ENCODE results near the gene LRGUK. TPM values are rescaled to one million over a fixed set of nuclear protein-coding genes. Genes with fewer than 3 reads are reported as not detected.
"Not testable (repeated sequence)": the region's sequence is repeated elsewhere in the genome, so short reads cannot be mapped to it uniquely, and the experiment has no call there.

LRGUK gene
- total and polyA plus RNA-seq, 10 donors = 0.26 to 1.8 (median 1.2) TPM; not detected in 1

- intact Hi-C loops (cut with DNase I; ENCODE audit: low total_unique reads) = no loop called here
- 86 to 92% (median 88%) methylated on average over 2 of the region's 2 CpGs for WGBS, 5 donors
- no peak for DNase-seq
- Histone ChIP-seq H3K27ac (no peak overlapping the region), H3K4me1 (peaks cover 0 to 13% (median 5%) of the 10 kb centered on the region in 6 donors), H3K27me3 (replicated peaks in 1 of 7) (no peaks in the 10 kb centered on the region), H3K4me3 (no peak overlapping the region), H3K36me3 (peaks cover 3 to 24% (median 14%) of the 10 kb centered on the region in 6 donors), H3K9me3 (no peaks in the 10 kb centered on the region)
- no peak for TF ChIP-seq POLR2A (IDR thresholded peaks at IDR 0.05)
- TF ChIP-seq POLR2AphosphoS5 (IDR thresholded peaks at IDR 0.05) = no peak
- TF ChIP-seq CTCF (IDR thresholded peaks at IDR 0.05 in 8 of 11, conservative IDR thresholded peaks at IDR 0.05 in 3 of 11) = no peak
Observed at GRCh38 chr7:134289841-134290240, 162.7 kb downstream of the LRGUK start.

DNA sequence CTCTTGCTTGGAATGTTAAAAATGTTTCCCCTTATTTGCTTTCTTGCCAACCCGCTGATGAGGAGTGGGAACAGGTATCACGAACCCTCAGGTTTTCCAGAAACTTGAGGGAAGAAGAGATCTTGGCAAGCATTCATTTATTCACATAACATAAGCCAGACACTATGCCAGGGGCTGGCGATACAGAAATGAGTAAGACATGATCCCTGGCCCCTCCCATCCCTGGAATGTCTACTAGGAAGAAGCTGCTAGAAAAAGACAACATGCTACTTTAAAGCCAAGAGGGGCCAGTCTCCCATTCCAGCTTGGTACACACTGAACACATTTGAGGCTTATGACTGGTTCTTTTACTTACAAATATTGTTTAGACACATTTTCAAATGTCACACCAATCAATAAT lies 163.1 kb downstream of the LRGUK start:
- DNase-seq = no peak
- 93 to 99% (median 94%) methylated on average over 3 of the region's 3 CpGs for WGBS, 5 donors
- peaks cover 3 to 28% (median 18%) of the 10 kb centered on the region in 6 donors for H3K36me3 ChIP-seq
- H3K9me3 ChIP-seq = no peaks in the 10 kb centered on the region
- intact Hi-C loops (cut with DNase I; ENCODE audit: low total_unique reads) = no loop called here
- H3K27me3 ChIP-seq (replicated peaks in 1 of 7) = no peaks in the 10 kb centered on the region
- peaks cover 0 to 13% (median 5%) of the 10 kb centered on the region in 6 donors for H3K4me1 ChIP-seq
- TF ChIP-seq CTCF (IDR thresholded peaks at IDR 0.05 in 8 of 11, conservative IDR thresholded peaks at IDR 0.05 in 3 of 11) = no peak
- TF ChIP-seq POLR2A (IDR thresholded peaks at IDR 0.05) = no peak
- no peak for TF ChIP-seq POLR2AphosphoS5 (IDR thresholded peaks at IDR 0.05)
- H3K4me3 ChIP-seq = no peak overlapping the region
- H3K27ac ChIP-seq = no peak overlapping the region

DNA sequence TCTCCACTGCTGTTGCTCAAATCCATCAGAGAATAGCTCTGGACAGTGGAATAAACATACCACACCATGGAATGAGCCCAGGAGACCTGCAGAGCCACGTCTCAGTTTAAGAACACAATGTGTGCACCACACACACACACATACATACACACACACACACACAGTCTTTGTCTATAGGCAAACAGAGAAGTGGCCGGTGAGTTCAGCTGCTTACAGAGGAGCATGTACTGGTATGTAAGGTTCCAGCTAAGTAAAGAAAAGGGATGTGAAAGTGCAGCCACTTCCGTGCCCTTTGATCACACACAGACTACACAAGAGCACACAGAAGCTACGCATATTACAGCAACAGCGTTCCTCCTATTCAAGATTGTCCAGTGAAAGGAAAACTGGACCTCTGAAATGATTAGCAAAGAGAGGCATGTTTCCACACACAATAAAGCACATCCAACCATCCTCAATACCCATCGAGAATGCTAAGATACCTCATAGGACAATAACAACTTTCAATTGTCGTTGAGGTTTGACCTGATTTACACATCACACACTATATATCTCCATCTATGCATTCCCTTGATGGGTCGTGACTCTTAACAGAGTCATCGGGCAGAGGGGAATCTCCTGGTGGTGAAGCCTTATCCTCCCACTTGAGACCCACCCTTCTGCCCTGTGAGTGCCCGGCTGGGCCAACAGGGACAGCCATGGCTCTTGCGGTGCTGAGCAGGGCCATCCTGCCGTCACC lies 166.0 kb downstream of the LRGUK start:
- DNase-seq = peak; percentile 77
- WGBS, 5 donors = 72 to 81% (median 78%) methylated on average over 12 of the region's 12 CpGs

DNA sequence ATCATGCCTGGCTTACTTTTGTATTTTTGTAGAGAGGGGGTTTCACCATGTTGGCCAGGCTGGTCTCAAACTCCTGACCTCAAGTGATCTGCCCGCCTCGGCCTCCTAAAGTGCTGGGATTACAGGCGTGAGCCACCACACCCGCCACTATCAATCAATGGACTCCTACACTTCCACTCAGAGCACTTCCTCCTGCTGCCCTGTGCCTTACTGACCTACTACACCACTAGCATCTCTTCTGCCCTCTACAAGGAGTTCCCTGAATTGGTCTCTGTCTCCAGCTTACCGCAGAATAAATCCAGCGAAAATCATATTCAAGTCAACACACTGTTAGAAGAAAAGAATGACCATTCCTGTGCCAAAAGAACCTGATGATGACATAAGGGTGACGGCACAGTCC lies 168.8 kb downstream of the LRGUK start:
- H3K4me1 ChIP-seq = peaks cover 0 to 13% (median 5%) of the 10 kb centered on the region in 6 donors
- 82 to 91% (median 85%) methylated on average over 7 of the region's 7 CpGs for WGBS, 5 donors
- H3K27ac ChIP-seq; H3K27me3 ChIP-seq (replicated peaks in 1 of 7); H3K4me3 ChIP-seq; H3K9me3 ChIP-seq; DNase-seq; intact Hi-C loops (cut with DNase I; ENCODE audit: low total_unique reads): not testable (repeated sequence)
- H3K36me3 ChIP-seq = peaks cover 7 to 83% (median 54%) of the 10 kb centered on the region in 6 donors

More for the DNA sequence above, 166.0 kb downstream of the LRGUK start:
- Histone ChIP-seq H3K9me3 (no peaks in the 10 kb centered on the region), H3K36me3 (peaks cover 3 to 57% (median 30%) of the 10 kb centered on the region in 6 donors), H3K27ac (peak overlapping the region in 3 of 8 donors; percentile 15 to 60 (median 32)), H3K4me1 (peaks cover 0 to 13% (median 5%) of the 10 kb centered on the region in 6 donors), H3K4me3 (no peak overlapping the region), H3K27me3 (replicated peaks in 1 of 7) (no peaks in the 10 kb centered on the region)
- intact Hi-C loops (cut with DNase I; ENCODE audit: low total_unique reads) = no loop called here
- TF ChIP-seq POLR2AphosphoS5 (IDR thresholded peaks at IDR 0.05) (peak in 1 of 3 donors; percentile 24), CTCF (IDR thresholded peaks at IDR 0.05 in 8 of 11, conservative IDR thresholded peaks at IDR 0.05 in 3 of 11) (no peak)

Data from spleen (tissue), 11 donors.